Measurements from ENCODE around the gene CLK3. TPM values are rescaled to one million over a fixed set of nuclear protein-coding genes. Genes with fewer than 3 reads are reported as not detected.

The CLK3 gene
- total and polyA plus RNA-seq, 10 of the 15 experiments (the other 5 are each of a cell fraction or from before 2014, with no cell fraction given), result 3.3 to 169 (median 66.2) TPM

GRCh38 chr15:74573987-74574386 is 41.6 kb upstream of the CLK3 start (continued):
- TF ChIP-seq, protein P1, sequence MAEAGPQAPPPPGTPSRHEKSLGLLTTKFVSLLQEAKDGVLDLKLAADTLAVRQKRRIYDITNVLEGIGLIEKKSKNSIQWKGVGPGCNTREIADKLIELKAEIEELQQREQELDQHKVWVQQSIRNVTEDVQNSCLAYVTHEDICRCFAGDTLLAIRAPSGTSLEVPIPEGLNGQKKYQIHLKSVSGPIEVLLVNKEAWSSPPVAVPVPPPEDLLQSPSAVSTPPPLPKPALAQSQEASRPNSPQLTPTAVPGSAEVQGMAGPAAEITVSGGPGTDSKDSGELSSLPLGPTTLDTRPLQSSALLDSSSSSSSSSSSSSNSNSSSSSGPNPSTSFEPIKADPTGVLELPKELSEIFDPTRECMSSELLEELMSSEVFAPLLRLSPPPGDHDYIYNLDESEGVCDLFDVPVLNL (IDR thresholded peaks at IDR 0.05; ENCODE audit: low read depth, low read length), result no peak
- TF ChIP-seq, protein P2, sequence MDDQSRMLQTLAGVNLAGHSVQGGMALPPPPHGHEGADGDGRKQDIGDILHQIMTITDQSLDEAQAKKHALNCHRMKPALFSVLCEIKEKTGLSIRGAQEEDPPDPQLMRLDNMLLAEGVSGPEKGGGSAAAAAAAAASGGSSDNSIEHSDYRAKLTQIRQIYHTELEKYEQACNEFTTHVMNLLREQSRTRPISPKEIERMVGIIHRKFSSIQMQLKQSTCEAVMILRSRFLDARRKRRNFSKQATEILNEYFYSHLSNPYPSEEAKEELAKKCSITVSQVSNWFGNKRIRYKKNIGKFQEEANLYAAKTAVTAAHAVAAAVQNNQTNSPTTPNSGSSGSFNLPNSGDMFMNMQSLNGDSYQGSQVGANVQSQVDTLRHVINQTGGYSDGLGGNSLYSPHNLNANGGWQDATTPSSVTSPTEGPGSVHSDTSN (IDR thresholded peaks at IDR 0.05; ENCODE audit: insufficient replicate concordance, low read depth, low read length), result no peak
- no peak for TF ChIP-seq HDAC2 (IDR thresholded peaks at IDR 0.05)
- TF ChIP-seq EZH2 (IDR thresholded peaks at IDR 0.05; ENCODE audit: borderline replicate concordance, control insufficient read depth, low read depth, low read length), result no peak
- TF ChIP-seq FOXK2 (IDR thresholded peaks at IDR 0.05), result no peak

- peaks cover 3% of the 10 kb centered on the region; the same call in 1 of the 2 replicates for H4K20me1 ChIP-seq (ENCODE audit: control insufficient read depth, insufficient read depth)
- TF ChIP-seq SIX5 (IDR thresholded peaks at IDR 0.05; ENCODE audit: low read depth, low read length, severe bottlenecking) (no peak), RUNX3 (IDR thresholded peaks at IDR 0.05; ENCODE audit: low read length) (no peak), RBBP5 (conservative IDR thresholded peaks at IDR 0.05) (no peak), NR2C1 (IDR thresholded peaks at IDR 0.05) (no peak), RELA (IDR thresholded peaks at IDR 0.05; ENCODE audit: borderline replicate concordance, partially characterized antibody) (no peak), YY1 (IDR thresholded peaks at IDR 0.05; ENCODE audit: low read depth, low read length) (no peak), SIN3A (IDR thresholded peaks at IDR 0.05; ENCODE audit: low read depth, low read length) (no peak)
- TF ChIP-seq, protein P3, sequence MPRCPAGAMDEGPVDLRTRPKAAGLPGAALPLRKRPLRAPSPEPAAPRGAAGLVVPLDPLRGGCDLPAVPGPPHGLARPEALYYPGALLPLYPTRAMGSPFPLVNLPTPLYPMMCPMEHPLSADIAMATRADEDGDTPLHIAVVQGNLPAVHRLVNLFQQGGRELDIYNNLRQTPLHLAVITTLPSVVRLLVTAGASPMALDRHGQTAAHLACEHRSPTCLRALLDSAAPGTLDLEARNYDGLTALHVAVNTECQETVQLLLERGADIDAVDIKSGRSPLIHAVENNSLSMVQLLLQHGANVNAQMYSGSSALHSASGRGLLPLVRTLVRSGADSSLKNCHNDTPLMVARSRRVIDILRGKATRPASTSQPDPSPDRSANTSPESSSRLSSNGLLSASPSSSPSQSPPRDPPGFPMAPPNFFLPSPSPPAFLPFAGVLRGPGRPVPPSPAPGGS (IDR thresholded peaks at IDR 0.05; ENCODE audit: borderline replicate concordance, insufficient read depth, low read depth, low read length, poor library complexity, severe bottlenecking), result no peak
- H3K4me3 ChIP-seq, result no peak overlapping the region
- no peak overlapping the region for H2AFZ ChIP-seq (ENCODE audit: control insufficient read depth, low read depth, low read length)
- RAD21 ChIA-PET (ENCODE audit: unreplicated experiment), result no interaction called here
- CTCF ChIA-PET, result no interaction called here
- intact Hi-C loops (cut with micrococcal nuclease; ENCODE audit: unreplicated experiment), result no loop called here
- no peak overlapping the region for H3K9ac ChIP-seq (ENCODE audit: control insufficient read depth, insufficient read depth, low read length)
- no peaks in the 10 kb centered on the region for H3K9me3 ChIP-seq (replicated peaks; ENCODE audit: control insufficient read depth, insufficient read depth, low read length)
- H3K4me2 ChIP-seq (ENCODE audit: control insufficient read depth, insufficient read depth), result no peak overlapping the region
- H3K27me3 ChIP-seq (replicated peaks in 1 of 2; ENCODE audit: control insufficient read depth in 2 of 2, insufficient read depth in 2 of 2, low read length in 1 of 2), result no peaks in the 10 kb centered on the region
- H3K27ac ChIP-seq (ENCODE audit: control insufficient read depth, insufficient read depth), result no peak overlapping the region
- H3K79me2 ChIP-seq (ENCODE audit: control insufficient read depth, insufficient read depth, low read length), result no peaks in the 10 kb centered on the region; the same call in 1 of the 2 replicates
- ATAC-seq (no peak), DNase-seq (ENCODE audit: low read depth, low spot score) (no peak), FAIRE-seq (no peak)
- no TSS peak for BruUV-seq (replicated peaks)
- H3K4me1 ChIP-seq (ENCODE audit: control insufficient read depth, insufficient read depth, low read length), result no peaks in the 10 kb centered on the region
- in situ Hi-C loops (cut with MboI), result no loop called here
- H3K36me3 ChIP-seq (ENCODE audit: control insufficient read depth in 2 of 2, insufficient read depth in 2 of 2, low read length in 1 of 2), result peaks cover 32 to 33% of the 10 kb centered on the region in 2 experiments
- WGBS (ENCODE audit: insufficient coverage, insufficient replicate concordance, low lambda C conversion rate, missing lambda C conversion rate), result 100% methylated on average over 3 of the region's 3 CpGs
- SMC1A ChIA-PET (ENCODE audit: uncharacterized antibody, unreplicated experiment), result interaction anchor here (0.9 kb wide), 1 partner anchor 116 kb away, joined by 3 read pairs; no protein-coding TSS in a partner anchor
- POLR2A ChIA-PET, result no interaction called here
These were observed 37.1 kb upstream of the CLK3 start for GRCh38 chr15:74578496-74578994.
